ENCODE data around the gene CDK11B.
"Not testable (repeated sequence)": the region's sequence is repeated elsewhere in the genome, so short reads cannot be mapped to it uniquely, and the experiment has no call there.

Gene CDK11B

GRCh38 chr1:1599030-1599934 lies 59.5 kb downstream of the CDK11B start:
- H3K27me3 Mint-ChIP-seq, result peaks cover 10% of the 10 kb centered on the region
- peak; percentile 64 for DNase-seq
- H3K9me3 Mint-ChIP-seq, result no peaks in the 10 kb centered on the region
- peaks cover 14% of the 10 kb centered on the region for H3K4me1 Mint-ChIP-seq (ENCODE audit: low read depth)
- H3K36me3 Mint-ChIP-seq (ENCODE audit: low read depth), result no peaks in the 10 kb centered on the region
- H3K4me3 Mint-ChIP-seq, result peak overlapping the region; percentile 66
- H3K27ac Mint-ChIP-seq, result no peak overlapping the region

- Mint-ChIP-seq H3K27me3 (peaks cover 10% of the 10 kb centered on the region), H3K4me3 (peak overlapping the region; percentile 66), H3K27ac (no peak overlapping the region), H3K4me1 (ENCODE audit: low read depth) (peaks cover 14% of the 10 kb centered on the region), H3K36me3 (ENCODE audit: low read depth) (no peaks in the 10 kb centered on the region), H3K9me3 (no peaks in the 10 kb centered on the region)
- DNase-seq, result no peak
These were observed 60.1 kb downstream of the CDK11B start for GRCh38 chr1:1598720-1599029.

DNA sequence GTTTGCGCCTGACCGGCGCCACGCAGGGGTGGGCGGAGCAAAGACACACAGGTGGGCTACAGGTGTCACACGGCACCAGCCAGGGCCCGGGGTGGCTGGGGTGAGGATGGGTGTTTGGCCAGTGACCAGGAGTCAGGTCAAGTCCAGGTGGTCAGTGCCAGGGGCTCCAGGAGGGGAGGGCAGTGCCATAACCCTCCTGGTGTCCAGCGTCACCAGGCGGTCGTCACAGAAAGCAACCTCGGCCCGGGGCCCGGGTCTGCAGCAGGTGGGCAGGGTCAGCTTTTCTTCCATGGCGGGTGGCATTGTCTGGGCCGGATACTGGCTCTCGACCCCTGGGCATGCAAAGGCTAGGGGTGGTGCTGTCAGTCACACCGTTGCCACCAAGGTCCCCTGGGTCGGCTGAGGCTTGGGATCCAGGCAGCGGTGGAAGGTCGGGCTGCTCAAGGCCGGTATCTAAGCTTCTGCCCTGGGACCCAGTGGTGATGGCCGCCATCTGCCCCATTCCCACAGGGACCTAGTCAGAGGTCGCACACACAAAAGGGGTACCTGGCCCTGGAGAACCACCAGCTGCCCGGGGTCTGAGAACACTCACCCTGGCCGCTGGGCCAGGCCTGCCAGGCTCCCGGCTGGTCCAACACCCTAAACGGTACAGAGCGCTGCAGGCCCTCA lies 60.6 kb downstream of the CDK11B start:
- peaks cover 10% of the 10 kb centered on the region for H3K27me3 Mint-ChIP-seq
- H3K4me3 Mint-ChIP-seq, result peak overlapping the region; percentile 66
- H3K4me1 Mint-ChIP-seq (ENCODE audit: low read depth), result peaks cover 14% of the 10 kb centered on the region
- H3K27ac Mint-ChIP-seq, result no peak overlapping the region
- H3K9me3 Mint-ChIP-seq, result no peaks in the 10 kb centered on the region
- DNase-seq, result no peak
- no peaks in the 10 kb centered on the region for H3K36me3 Mint-ChIP-seq (ENCODE audit: low read depth)

- H3K9me3 Mint-ChIP-seq, result no peaks in the 10 kb centered on the region
- no peak for DNase-seq
- H3K36me3 Mint-ChIP-seq (ENCODE audit: low read depth), result no peaks in the 10 kb centered on the region
- H3K27ac Mint-ChIP-seq, result no peak overlapping the region
- peaks cover 10% of the 10 kb centered on the region for H3K27me3 Mint-ChIP-seq
- H3K4me1 Mint-ChIP-seq (ENCODE audit: low read depth), result peaks cover 14% of the 10 kb centered on the region
- peak overlapping the region; percentile 21 for H3K4me3 Mint-ChIP-seq
These were observed 61.4 kb downstream of the CDK11B start for GRCh38 chr1:1597275-1597930.

- H3K9me3 Mint-ChIP-seq, result no peaks in the 10 kb centered on the region
- H3K27ac Mint-ChIP-seq, result no peak overlapping the region
- peaks cover 10% of the 10 kb centered on the region for H3K27me3 Mint-ChIP-seq
- H3K36me3 Mint-ChIP-seq (ENCODE audit: low read depth), result no peaks in the 10 kb centered on the region
- H3K4me1 Mint-ChIP-seq (ENCODE audit: low read depth), result peaks cover 14% of the 10 kb centered on the region
- no peak overlapping the region for H3K4me3 Mint-ChIP-seq
- no peak for DNase-seq
These were observed 62.1 kb downstream of the CDK11B start for GRCh38 chr1:1596493-1597274.

- not testable (repeated sequence) for H3K27ac Mint-ChIP-seq; H3K27me3 Mint-ChIP-seq; H3K4me3 Mint-ChIP-seq; DNase-seq; H3K9me3 Mint-ChIP-seq; H3K36me3 Mint-ChIP-seq (ENCODE audit: low read depth)
- peaks cover 12% of the 10 kb centered on the region for H3K4me1 Mint-ChIP-seq (ENCODE audit: low read depth)
These were observed 63.5 kb downstream of the CDK11B start for GRCh38 chr1:1595341-1595740.

DNA sequence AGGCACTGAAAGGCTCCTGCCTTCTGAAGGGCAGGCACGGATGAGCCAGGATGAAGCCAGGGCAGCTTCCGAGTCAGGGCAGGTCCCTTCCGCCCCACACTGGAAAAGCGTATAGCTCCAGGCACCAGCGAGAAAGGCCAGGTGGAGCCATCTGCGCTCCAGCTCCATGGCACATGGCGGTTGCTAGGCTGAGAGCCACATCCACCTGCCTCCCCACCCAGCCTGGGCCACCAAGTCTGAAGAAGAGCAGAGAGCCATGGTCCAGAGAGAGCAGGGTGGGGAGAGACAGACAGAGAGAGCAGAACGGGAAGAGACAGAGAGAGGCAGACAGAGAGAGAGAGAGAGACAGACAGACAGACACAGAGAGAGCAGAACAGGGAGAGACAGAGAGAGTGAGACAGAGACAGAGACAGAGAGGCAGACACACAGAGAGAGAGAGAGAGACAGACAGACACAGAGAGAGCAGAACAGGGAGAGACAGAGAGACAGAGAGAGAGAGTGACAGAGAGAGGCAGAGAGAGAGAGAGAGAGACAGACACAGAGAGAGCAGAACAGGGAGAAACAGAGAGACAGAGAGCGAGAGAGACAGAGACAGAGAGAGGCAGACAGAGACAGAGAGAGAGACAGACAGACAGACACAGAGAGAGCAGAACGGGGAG lies 64.1 kb downstream of the CDK11B start:
- Mint-ChIP-seq H3K27me3 (peaks cover 10% of the 10 kb centered on the region), H3K4me1 (ENCODE audit: low read depth) (peaks cover 12% of the 10 kb centered on the region), H3K36me3 (ENCODE audit: low read depth) (no peaks in the 10 kb centered on the region), H3K27ac (no peak overlapping the region), H3K9me3 (no peaks in the 10 kb centered on the region), H3K4me3 (no peak overlapping the region)
- DNase-seq, result no peak

DNA sequence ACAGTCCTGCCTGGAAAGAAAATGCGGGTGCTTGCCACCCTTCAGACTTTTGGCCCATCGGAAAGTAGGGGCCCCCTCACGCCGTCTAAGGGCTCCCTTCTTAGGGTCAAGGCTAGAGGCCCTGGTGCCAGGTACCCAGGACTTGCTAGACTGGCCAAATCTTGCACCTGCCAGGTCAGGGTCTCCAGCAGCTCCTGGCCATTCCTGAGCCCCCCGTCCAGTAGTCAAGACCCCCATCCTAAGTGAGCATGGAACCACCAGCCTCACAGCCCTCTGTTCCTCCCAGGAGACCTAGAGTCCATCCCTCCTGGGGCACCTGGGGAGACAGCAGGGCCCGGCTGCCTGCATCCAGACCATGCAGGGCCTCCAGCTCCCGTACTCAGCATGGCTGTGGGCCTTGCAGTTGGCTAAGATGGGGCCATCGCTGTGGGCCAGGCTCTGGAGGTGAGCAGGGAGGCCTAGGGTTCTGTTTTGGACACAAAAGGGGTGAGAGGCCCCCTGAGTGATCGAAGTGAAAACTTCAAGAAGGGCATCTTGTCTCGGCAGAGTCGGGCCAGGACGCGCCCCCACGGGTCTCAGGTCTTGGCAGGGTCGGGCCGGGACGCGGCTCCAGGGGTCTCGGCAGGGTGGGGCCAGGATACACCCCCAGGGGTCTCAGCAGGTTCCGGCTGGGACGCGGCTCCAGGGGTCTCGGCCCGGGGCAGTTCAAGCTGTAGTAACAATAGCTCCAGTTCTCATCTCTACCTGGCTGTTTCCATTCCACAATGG lies 64.8 kb downstream of the CDK11B start:
- Mint-ChIP-seq H3K9me3 (no peaks in the 10 kb centered on the region), H3K27ac (no peak overlapping the region), H3K4me3 (no peak overlapping the region), H3K36me3 (ENCODE audit: low read depth) (no peaks in the 10 kb centered on the region), H3K27me3 (peaks cover 8% of the 10 kb centered on the region), H3K4me1 (ENCODE audit: low read depth) (peaks cover 9% of the 10 kb centered on the region)
- no peak for DNase-seq

DNA sequence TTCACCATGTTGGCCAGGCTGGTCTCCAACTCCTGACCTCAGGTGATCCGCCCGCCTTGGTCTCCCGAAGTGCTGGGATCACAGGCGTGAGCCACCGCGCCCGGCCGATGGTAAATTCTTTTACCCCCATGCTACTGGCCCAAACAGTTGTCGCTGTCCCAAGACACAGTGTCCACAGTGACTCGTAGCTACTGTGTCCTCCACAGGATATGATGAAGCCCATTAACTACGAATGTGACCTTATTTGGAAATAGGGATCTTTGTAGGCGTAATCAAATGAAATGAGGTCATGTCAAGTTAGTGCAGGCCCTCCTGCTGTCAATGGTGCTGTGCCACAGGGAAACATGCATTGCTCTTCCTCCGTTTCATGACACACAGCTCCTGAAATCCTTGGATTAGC lies 67.4 kb downstream of the CDK11B start:
- peaks cover 5% of the 10 kb centered on the region for H3K27me3 Mint-ChIP-seq
- no peaks in the 10 kb centered on the region for H3K4me1 Mint-ChIP-seq (ENCODE audit: low read depth)
- no peaks in the 10 kb centered on the region for H3K9me3 Mint-ChIP-seq
- no peak for DNase-seq
- no peak overlapping the region for H3K4me3 Mint-ChIP-seq
- no peaks in the 10 kb centered on the region for H3K36me3 Mint-ChIP-seq (ENCODE audit: low read depth)
- no peak overlapping the region for H3K27ac Mint-ChIP-seq

All from activated T-cell treated with anti-CD3 and anti-CD28 coated beads, Interleukin-2, amount 50 U/mL, for 24 hours (primary cell).